Choroid plexus epithelial cell (primary cell): ENCODE measurements around the gene RAB18.

Experiments used
- DNase-seq: peaks from one replicate; pipeline ENCODE4 v3.0.0-alpha.2; 2010; ENCODE audit warnings: low read depth
- H3K4me3 ChIP-seq: 2 replicates; pipeline ENCODE4 v1.5.1; 2011; ENCODE audit warnings: low read depth, mild to moderate bottlenecking, control low read depth, low read length, moderate library complexity
- TF ChIP-seq, protein P1 (sequence below): conservative IDR thresholded peaks from 2 replicates; pipeline ENCODE4 v1.5.1; 2011; ENCODE audit warnings: low read depth, mild to moderate bottlenecking, control low read depth, inconsistent platforms, low read length, moderate library complexity

Gene RAB18

DNA sequence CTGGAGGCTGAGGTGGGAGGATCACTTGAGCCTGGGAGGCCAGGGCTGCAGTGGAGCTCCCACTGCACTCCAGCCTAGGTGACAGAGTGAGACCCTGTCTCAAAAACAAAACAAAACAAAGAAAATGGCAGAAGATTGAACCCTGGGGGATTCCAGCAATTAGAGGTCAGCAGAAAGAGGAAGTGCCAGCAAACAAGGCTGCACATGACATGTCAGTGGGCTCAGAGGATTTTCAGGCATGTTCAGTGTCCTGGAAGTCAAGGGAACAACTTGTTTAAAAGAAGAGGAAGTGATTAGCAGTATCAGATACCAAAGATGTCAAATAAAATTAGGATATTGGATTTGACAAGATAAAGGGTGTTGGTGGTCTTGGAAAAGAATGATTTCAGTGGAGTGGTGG is 32.3 kb downstream of the RAB18 start:
- TF ChIP-seq, protein P1, sequence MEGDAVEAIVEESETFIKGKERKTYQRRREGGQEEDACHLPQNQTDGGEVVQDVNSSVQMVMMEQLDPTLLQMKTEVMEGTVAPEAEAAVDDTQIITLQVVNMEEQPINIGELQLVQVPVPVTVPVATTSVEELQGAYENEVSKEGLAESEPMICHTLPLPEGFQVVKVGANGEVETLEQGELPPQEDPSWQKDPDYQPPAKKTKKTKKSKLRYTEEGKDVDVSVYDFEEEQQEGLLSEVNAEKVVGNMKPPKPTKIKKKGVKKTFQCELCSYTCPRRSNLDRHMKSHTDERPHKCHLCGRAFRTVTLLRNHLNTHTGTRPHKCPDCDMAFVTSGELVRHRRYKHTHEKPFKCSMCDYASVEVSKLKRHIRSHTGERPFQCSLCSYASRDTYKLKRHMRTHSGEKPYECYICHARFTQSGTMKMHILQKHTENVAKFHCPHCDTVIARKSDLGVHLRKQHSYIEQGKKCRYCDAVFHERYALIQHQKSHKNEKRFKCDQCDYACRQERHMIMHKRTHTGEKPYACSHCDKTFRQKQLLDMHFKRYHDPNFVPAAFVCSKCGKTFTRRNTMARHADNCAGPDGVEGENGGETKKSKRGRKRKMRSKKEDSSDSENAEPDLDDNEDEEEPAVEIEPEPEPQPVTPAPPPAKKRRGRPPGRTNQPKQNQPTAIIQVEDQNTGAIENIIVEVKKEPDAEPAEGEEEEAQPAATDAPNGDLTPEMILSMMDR = no peak
- no peak overlapping the region for H3K4me3 ChIP-seq
- DNase-seq = no peak

DNA sequence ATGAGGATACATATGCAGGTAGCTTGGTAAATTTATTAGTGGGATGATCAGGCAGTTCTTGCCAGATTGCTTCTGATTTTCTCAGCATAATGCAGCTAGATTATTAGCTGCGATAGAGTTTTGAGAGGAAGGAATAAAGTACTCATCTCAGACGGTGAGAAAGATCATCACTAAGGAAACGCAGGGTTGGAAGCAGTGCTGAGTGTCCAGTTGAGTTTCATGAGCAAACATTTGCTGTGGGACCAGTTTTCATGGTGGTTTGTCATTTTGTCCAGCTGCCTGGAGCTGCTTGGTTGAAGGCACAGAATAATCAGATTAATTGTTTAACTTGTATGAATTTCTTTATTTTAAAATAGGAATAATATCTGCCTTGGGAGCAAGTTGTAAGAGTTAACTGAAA is 33.1 kb downstream of the RAB18 start:
- no peak overlapping the region for H3K4me3 ChIP-seq
- DNase-seq = no peak
- TF ChIP-seq, protein P1 = no peak

DNA sequence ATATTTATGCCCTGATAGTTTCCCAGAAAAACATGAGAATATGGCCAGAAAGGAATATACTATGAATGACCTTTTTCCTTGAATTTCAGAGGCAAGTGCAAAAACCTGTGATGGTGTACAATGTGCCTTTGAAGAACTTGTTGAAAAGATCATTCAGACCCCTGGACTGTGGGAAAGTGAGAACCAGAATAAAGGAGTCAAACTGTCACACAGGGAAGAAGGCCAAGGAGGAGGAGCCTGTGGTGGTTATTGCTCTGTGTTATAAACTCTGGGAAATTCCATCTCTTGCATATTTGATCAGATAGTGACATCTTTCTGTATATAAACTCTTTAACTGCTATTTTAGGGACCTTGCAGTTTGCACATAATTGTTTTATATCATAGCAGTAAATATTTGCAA is 33.7 kb downstream of the RAB18 start:
- TF ChIP-seq, protein P1 = no peak
- peak; percentile 19 for DNase-seq
- no peak overlapping the region for H3K4me3 ChIP-seq

DNA sequence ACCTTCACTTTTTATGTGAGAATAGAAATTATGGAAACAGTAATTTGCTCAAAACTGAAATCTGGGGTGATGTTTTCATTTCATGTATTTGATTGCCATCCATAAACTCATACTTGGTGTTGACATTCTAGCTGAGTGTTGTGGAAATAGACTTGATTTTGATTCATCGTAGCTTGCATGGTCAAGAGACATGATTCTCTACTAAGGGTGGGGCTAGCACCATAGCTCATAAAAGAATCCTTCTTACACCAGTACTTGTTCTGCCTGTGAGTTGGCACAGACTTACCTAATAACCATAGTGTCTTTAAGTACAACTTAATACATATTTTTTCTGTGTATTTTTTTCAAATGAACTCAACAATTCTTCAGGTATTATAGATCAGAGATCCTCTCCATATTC is 36.6 kb downstream of the RAB18 start:
- DNase-seq = no peak
- H3K4me3 ChIP-seq = no peak overlapping the region
- TF ChIP-seq, protein P1 = no peak

DNA sequence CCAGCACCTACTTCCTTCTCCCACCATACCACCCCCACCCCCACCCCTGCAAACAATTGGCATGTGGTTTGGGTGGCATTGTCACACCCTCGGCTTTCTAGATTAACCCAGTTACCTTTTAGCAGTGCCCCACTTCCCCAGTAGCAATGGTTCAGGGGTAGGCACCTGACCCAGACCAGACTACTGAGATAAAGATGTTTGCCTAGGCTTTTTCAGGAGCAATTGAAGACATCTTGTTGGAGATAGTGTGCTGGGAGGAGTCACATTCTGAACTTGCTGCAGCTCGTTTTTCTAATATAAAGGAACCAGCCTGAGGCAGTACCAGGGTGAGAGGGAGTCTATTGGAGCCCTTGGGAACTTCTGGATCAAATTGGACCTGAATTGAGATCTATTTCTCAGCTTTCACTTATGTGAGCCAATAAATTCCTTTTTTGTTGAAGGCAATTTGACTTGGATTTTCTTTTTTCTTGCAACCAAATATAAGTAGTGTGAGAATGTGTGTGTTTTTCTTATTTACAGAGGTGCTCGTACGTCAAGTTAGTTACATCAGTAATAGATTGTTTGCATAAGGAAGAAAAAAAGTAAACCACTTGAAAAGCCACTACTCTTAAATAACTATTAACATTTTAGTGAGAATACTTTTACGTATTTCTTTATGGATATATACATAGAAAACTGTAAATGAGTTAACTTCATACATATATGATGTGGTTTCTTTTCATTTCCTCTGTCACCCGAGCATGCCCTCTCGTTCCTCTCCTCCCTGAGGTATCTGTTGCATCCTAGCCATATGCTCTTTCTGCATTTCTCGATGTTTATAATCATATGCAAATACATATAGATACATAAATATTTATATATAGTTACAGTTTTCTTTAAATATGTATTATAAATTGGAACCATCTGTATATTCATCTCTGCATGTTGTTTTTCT is 38.0 kb downstream of the RAB18 start:
- TF ChIP-seq, protein P1 = no peak
- no peak overlapping the region for H3K4me3 ChIP-seq
- no peak for DNase-seq

DNA sequence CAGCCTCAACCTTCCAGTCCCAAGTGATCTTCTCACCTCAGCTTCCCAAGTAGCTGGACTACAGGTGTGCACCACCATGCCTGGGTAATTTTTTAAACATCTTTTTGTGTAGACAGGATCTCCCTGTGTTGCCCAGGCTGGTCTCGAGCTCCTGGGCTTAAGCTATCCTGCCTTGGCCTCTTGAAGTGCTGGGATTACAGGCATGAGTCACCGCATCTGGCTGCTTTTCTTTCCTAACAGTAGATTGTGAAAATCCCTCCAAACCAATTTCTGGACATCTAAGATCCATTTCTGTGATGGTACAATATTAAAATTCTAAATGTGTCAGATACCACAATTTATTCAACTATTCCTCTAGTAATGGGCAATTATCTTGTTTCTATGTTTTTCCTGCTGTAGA is 38.7 kb downstream of the RAB18 start:
- TF ChIP-seq, protein P1 = no peak
- DNase-seq = peak; percentile 69
- H3K4me3 ChIP-seq = no peak overlapping the region

DNA sequence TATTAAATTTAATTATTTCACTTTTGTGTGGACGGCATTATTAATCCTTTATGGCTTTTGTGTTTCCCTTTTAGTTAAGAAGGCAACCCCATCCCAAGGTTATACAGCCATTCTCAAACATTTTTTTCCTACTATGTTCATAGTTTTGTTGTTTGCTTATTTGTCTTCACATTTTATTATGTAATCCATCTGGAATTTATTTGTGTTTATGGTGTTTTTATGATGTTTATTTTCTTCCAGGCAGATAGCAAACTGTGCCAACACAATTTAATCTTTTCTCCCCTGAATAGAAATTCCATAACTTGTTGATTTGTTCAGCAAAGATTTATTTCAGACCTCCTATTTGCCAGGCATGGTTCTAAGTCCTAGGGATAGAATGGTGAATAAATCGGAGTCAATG is 42.9 kb downstream of the RAB18 start:
- TF ChIP-seq, protein P1 = no peak
- no peak for DNase-seq
- H3K4me3 ChIP-seq = no peak overlapping the region
